Activated gamma-delta T cell (primary cell): ENCODE measurements around the gene CLDN5.
"Not testable (repeated sequence)": the region's sequence is repeated elsewhere in the genome, so short reads cannot be mapped to it uniquely, and the experiment has no call there.

Experiments used
- DNase-seq: peaks from one replicate; lab custom pipeline; 2025; lab: John Stamatoyannopoulos, UW

CLDN5 gene

GRCh38 chr22:19548427-19548826, 24.2 kb upstream of the CLDN5 start:
- DNase-seq = not testable (repeated sequence)

GRCh38 chr22:19547620-19548019, 23.4 kb upstream of the CLDN5 start:
- no peak for DNase-seq

GRCh38 chr22:19546680-19547079, 22.5 kb upstream of the CLDN5 start:
- no peak for DNase-seq

- DNase-seq = no peak
These were observed 21.7 kb upstream of the CLDN5 start for GRCh38 chr22:19545935-19546207.

- DNase-seq = no peak
These were observed 19.9 kb upstream of the CLDN5 start for GRCh38 chr22:19543970-19544708.

GRCh38 chr22:19540394-19540793, 16.2 kb upstream of the CLDN5 start:
- DNase-seq = no peak

- DNase-seq = no peak
These were observed 13.8 kb upstream of the CLDN5 start for GRCh38 chr22:19537941-19538488.

- no peak for DNase-seq
These were observed 12.4 kb upstream of the CLDN5 start for GRCh38 chr22:19536564-19536963.

- no peak for DNase-seq
These were observed 10.8 kb upstream of the CLDN5 start for GRCh38 chr22:19535001-19535400.

GRCh38 chr22:19533857-19534256, 9.6 kb upstream of the CLDN5 start:
- no peak for DNase-seq

- no peak for DNase-seq
These were observed 8.9 kb upstream of the CLDN5 start for GRCh38 chr22:19533049-19533626.

GRCh38 chr22:19531327-19531726, 7.1 kb upstream of the CLDN5 start:
- not testable (repeated sequence) for DNase-seq

GRCh38 chr22:19530751-19531150, 6.5 kb upstream of the CLDN5 start:
- no peak for DNase-seq

- DNase-seq = no peak
These were observed 5.6 kb upstream of the CLDN5 start for GRCh38 chr22:19529811-19530210.

- DNase-seq = no peak
These were observed 3.7 kb upstream of the CLDN5 start for GRCh38 chr22:19527861-19528417.

- no peak for DNase-seq
These were observed 3.1 kb upstream of the CLDN5 start for GRCh38 chr22:19527321-19527721.

GRCh38 chr22:19526702-19527111, 2.5 kb upstream of the CLDN5 start:
- no peak for DNase-seq

GRCh38 chr22:19526076-19526701, 2.0 kb upstream of the CLDN5 start:
- DNase-seq = no peak

- DNase-seq = no peak
These were observed 1.5 kb upstream of the CLDN5 start for GRCh38 chr22:19525666-19526065.

GRCh38 chr22:19525116-19525660, 978 bp upstream of the CLDN5 start:
- no peak for DNase-seq

GRCh38 chr22:19523240-19524169, 705 bp downstream of the CLDN5 start:
- DNase-seq = no peak

- DNase-seq = no peak
These were observed 1.4 kb downstream of the CLDN5 start for GRCh38 chr22:19522881-19523239.
